NCI-H748 treated with DMSO at 0.1 percent for 48 hours (cell line): Measurements from ENCODE around the gene AKAP8.
"Not testable (repeated sequence)": the region's sequence is repeated elsewhere in the genome, so short reads cannot be mapped to it uniquely, and the experiment has no call there.

Experiments used
- DNase-seq: peaks from one replicate; lab custom pipeline; 2025; lab: John Stamatoyannopoulos, UW

AKAP8 gene

DNA sequence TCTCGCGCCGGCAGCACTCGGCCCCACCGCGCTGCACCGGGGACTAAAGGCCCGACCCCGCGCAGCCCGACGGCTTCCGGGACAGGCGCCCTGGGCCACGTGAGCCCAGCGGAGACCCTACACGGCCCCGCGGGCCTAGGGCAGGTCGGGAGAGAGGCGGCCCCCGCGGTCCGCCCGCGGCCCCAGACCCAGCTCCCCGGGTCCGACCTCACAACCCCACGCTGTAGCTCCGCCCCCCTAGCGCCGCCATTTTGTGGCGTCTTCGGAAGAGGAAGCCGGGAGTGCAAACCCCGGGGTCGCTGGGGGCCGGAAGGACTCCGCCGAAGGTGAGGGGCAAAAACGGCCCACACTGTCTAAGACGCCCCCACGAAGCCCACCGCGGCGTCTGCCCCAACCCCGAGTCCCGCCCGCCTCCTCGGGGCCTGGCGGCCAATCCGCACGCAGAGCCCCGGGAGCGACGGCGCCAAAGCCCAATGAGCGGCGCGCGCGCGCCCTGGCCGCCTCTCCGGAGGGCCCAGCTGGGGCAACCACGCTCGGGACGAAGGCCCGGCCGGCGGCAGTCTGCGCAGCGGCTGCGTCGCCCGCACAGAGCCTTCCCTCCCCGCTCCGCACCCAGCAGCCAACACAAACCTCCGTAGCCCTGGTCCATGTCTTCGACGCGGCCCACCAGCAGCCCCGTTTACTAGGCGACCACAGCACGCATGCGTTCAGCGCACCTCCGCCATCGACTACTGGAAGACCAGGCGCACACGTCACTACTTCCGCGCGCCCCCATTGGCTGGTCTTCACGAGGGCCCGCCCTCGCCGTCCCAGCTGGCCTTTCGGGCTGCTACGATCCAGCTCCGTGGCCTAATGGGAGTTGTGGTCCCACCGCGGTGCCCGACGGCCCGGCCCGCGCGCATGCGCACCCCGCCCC is at the start of gene AKAP8:
Gene AKAP8 (minus strand): TSS at position 705 of the 916 bp plus-strand sequence. CDS start 56 bp downstream, at position 649.
- DNase-seq = peak; percentile 80

DNA sequence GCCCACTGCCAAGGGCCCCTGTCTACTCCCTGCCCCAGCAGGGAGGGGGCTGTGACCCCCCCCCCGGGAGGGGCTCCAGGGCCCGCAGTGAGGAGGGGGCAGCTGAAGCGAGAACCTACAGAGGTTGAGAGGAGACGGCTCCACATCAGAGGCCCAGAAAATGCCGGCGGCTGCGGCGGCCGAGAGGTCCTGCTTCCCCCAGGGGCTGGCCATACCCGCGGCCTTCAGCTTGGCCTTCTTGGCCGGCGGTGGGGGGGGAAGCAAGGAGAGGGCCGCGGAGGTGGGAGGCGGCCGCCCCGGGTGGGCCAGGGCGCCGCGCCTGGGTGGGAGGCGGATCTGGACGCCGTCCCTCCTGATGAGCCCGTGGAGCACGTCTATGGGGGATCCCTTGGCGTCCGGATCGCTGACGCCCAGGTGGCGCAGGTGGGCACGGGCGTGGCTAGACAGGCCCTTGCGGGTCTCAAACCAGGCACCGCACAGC is 48.4 kb upstream of the AKAP8 start:
- DNase-seq = no peak

GRCh38 chr19:15427350-15427700 is 47.7 kb upstream of the AKAP8 start:
- DNase-seq = no peak

GRCh38 chr19:15426485-15427349 is 47.1 kb upstream of the AKAP8 start:
- DNase-seq = no peak

DNA sequence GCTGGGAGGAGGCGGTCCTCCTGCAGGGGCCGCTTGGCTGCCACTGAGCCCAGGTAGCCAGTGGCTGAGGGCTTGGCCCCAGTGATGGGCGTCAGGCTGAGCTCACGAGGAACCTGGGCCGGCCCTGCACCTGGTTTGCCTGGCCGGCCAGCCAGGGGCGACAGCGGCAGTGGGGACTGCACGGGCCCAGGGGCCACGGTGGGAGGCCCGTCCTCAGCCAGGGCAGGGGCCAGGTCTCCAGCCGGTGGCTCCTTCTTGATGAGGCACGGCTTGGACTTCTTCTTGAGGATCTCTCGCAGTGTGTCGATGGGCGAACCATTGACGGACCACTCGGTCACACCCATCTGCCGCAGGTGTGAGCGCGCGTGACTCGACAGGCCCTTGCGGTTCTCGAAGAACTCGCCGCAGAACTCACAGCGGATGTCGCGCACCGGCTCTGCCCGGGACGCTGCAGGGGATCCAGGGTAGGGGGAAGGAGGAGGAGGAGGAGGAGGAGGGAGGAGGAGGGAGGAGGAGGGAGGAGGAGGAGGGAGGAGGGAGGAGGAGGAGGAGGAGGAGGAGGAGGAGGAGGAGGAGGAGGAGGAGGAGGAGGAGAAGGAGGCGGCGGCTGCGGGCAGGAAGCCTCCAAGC is 45.8 kb upstream of the AKAP8 start:
- DNase-seq = no peak

DNA sequence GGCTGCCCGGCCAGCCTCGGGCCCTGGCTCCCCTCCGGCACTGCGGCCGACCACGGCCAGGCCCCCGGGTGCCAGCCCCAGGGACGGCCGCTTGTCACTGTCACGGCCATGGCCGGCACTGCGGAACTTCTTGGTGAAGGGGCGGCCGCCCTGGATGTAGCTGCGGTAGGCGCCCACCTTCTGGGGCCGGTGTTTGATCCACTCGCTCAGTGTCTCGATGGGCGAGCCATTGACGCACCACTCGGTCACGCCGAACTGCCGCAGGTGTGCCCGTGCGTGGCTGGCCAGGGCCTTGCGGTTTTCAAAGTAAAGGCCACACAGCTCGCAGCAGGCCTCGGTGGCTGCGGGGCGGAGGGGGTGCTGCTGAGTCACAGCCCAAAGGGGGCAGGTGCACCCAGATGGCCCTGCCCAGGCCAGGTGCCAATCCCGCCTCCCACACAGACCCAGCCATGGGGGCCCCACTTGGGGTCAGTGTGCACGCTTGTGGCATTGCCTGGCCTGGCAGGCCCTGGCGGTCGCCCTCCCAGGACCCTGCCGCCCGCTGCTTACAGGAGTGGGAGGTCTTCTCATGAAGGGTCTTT is 45.2 kb upstream of the AKAP8 start:
- no peak for DNase-seq

GRCh38 chr19:15424121-15424520 is 44.5 kb upstream of the AKAP8 start:
- DNase-seq = no peak

DNA sequence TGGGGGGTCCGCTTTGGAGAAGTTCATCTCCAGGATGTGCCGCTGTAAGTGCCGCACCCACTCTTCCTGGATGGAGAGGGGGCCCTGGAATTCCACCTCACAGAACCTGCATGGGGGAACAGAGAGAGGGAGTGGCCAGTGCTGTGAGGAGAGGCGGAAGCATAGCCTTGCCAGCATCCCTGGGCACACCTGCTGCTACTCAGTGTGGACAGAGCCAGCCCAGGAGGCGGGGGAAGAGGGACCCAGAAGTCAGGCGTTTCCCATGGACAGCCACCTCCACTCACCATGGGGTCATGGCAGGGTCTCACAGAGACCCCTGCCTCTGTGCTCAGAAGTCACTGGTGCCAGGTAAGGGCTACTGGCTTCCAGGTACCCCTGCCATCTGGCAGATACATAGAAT is 43.5 kb upstream of the AKAP8 start:
- no peak for DNase-seq

- DNase-seq = no peak
These were observed 42.9 kb upstream of the AKAP8 start for GRCh38 chr19:15422296-15423075.

- no peak for DNase-seq
These were observed 42.2 kb upstream of the AKAP8 start for GRCh38 chr19:15421721-15422260.

- DNase-seq = no peak
These were observed 41.6 kb upstream of the AKAP8 start for GRCh38 chr19:15421136-15421695.

GRCh38 chr19:15419413-15420025 is 39.9 kb upstream of the AKAP8 start:
- no peak for DNase-seq

GRCh38 chr19:15418579-15419412 is 39.2 kb upstream of the AKAP8 start, which contains the start of gene AKAP8L:
Gene AKAP8L, minus strand, starts transcription at chr19:15418988. Its CDS starts 65 bp downstream, at chr19:15418923.
- peak; percentile 96 for DNase-seq

GRCh38 chr19:15418231-15418578 is 38.6 kb upstream of the AKAP8 start:
- DNase-seq = peak; percentile 7

GRCh38 chr19:15417699-15418098 is 38.1 kb upstream of the AKAP8 start:
- no peak for DNase-seq

GRCh38 chr19:15412832-15413231 is 33.2 kb upstream of the AKAP8 start:
- no peak for DNase-seq

- DNase-seq = not testable (repeated sequence)
These were observed 31.8 kb upstream of the AKAP8 start for GRCh38 chr19:15411351-15411750.

- DNase-seq = no peak
These were observed 25.2 kb upstream of the AKAP8 start for GRCh38 chr19:15404780-15405211.
